ENCODE data around the gene TNPO2. TPM values are rescaled to one million over a fixed set of nuclear protein-coding genes. Genes with fewer than 3 reads are reported as not detected.

Gene TNPO2
- total and polyA plus RNA-seq, 2 of the 13 experiments (the other 11 are each of a cell fraction or from before 2014, with no cell fraction given), result 31.7 to 61.0 TPM

GRCh38 chr19:12696366-12697335 is 27.1 kb downstream of the TNPO2 start, which contains the start of gene FBXW9 (continued):
- TF ChIP-seq GLMP (CRISPR knock-in tag; IDR thresholded peaks at IDR 0.05; ENCODE audit: borderline replicate concordance) (no peak), THAP9 (CRISPR knock-in tag; IDR thresholded peaks at IDR 0.05; ENCODE audit: borderline replicate concordance) (peak; percentile 70; the same call in 1 of the 2 replicates), TRAFD1 (CRISPR knock-in tag; IDR thresholded peaks at IDR 0.05; ENCODE audit: borderline replicate concordance) (no peak), ZNF124 (CRISPR knock-in tag; IDR thresholded peaks at IDR 0.05) (0 out of 2 replicates have a peak, but pooled peaks have one; percentile 25), ZNF329 (CRISPR knock-in tag; IDR thresholded peaks at IDR 0.05; ENCODE audit: low read depth) (no peak), MXD4 (CRISPR knock-in tag; IDR thresholded peaks at IDR 0.05) (peak; percentile 87), ZMYM3 (CRISPR knock-in tag; IDR thresholded peaks at IDR 0.05) (peak; percentile 33; the same call in 1 of the 2 replicates), NBN (conservative IDR thresholded peaks at IDR 0.05) (no peak), JDP2 (CRISPR knock-in tag; IDR thresholded peaks at IDR 0.05; ENCODE audit: borderline replicate concordance) (no peak), NFE2L2 (IDR thresholded peaks at IDR 0.05; ENCODE audit: low read length) (no peak), SMAD9 (CRISPR knock-in tag; IDR thresholded peaks at IDR 0.05) (0 out of 2 replicates have a peak, but pooled peaks have one; percentile 25), ZNF597 (CRISPR knock-in tag; IDR thresholded peaks at IDR 0.05) (no peak), ONECUT2 (CRISPR knock-in tag; IDR thresholded peaks at IDR 0.05) (no peak), ZNF317 (CRISPR knock-in tag; IDR thresholded peaks at IDR 0.05) (peak; percentile 59), DZIP1 (CRISPR knock-in tag; IDR thresholded peaks at IDR 0.05) (peak; percentile 41; the same call in 1 of the 2 replicates), NCOR1 (IDR thresholded peaks at IDR 0.05; ENCODE audit: borderline replicate concordance, low read length) (no peak), MED1 (CRISPR knock-in tag; IDR thresholded peaks at IDR 0.05) (peak; percentile 73), CREB1 (IDR thresholded peaks at IDR 0.05) (peak; percentile 98), CREB1 (CRISPR knock-in tag; IDR thresholded peaks at IDR 0.05) (peak; percentile 100)
